Activated naive CD8-positive, alpha-beta T cell treated with anti-CD3 and anti-CD28 coated beads, Interleukin-2, amount 50 U/mL, for 16 hours (primary cell): ENCODE data around the gene COX4I2.
"Not testable (repeated sequence)": the region's sequence is repeated elsewhere in the genome, so short reads cannot be mapped to it uniquely, and the experiment has no call there.

Experiments used
- DNase-seq: peaks from one replicate; pipeline ENCODE4 v3.0.0-alpha.2; 2020; ENCODE audit warnings: low read depth, low spot score

The COX4I2 gene

GRCh38 chr20:31653561-31653960 is 15.8 kb downstream of the COX4I2 start:
- DNase-seq, result no peak

- no peak for DNase-seq
Observed at GRCh38 chr20:31654534-31654933, 16.8 kb downstream of the COX4I2 start.

DNA sequence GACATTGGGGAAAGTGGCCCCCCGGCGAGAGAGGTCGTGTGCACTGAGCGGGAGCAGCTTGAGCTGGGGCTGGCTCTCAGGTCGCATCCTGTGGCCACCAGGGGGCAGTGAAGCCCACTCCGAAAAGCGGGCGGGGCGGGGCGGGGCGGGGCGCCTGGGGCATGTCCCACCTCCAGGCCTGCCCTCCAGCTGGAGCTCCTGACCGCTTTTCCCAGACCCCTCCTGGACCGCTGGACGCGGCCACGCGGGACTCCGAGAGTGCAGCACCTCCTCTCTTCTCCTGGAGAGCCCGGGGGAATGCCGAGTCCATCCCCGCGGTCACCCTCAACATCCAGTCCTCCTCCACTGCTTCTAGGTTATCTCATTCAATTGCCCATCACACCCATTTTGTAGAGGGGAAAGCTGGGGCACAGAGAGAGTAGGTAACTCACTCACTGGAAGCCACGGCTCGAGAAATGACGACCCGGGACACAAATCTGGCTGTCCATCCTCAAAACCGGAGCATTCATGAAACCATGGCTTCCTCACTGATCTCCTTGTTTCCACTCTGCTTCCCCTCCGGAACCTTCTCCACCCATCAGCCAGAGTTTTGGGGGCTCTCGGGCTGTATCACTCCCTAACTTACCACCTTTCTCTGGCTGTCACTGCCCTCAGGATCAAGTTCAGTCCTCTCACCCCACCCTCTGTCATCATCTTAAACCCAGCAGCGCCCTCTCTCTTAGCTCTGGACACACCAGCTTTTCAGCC is 24.1 kb downstream of the COX4I2 start:
- DNase-seq, result peak; percentile 49

GRCh38 chr20:31662372-31662854 is 24.7 kb downstream of the COX4I2 start:
- no peak for DNase-seq

GRCh38 chr20:31663524-31663837 is 25.8 kb downstream of the COX4I2 start:
- no peak for DNase-seq

DNA sequence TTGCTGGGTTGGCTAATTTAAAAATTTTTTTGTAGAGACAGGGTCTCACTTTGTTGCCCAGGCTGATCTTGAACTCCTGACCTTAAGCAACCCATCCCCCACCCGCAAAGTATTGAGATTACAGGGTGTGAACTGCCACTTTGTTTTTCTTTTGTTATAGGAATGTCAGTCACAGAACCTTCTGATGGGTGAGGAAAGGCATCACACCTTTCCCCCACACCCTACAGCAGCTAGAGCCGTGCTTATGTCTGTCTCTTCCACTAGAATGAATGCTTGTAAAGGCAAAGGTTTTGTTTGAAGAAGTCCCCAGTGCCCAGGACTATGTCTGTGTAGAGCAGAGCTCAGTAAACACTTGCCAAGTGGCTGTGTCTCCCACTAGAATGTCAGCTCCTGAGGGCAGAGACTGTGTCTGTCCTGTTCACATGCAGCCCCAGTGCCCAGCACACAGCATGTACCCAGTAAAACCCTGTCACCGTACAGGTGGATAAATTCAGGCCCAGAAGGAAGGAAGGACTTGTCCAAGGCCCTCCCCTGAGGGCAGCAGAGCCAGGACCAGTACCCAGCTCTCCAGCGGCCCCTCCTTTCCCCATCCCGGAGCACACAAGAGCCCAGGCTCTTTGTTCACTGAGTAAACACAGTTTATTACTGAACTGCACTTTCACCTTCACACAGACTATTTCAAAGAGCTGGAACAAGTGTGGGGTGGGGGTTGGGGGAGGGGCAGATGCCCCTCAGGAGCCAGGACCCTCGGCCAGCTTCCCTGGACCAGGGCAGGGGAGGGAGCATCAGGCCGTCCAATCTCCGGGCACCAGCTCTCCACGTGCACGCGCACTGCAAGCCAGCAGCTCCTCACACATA is 26.4 kb downstream of the COX4I2 start:
- no peak for DNase-seq

- DNase-seq, result no peak
Observed at GRCh38 chr20:31664696-31665354, 27.1 kb downstream of the COX4I2 start.

- DNase-seq, result no peak
Observed at GRCh38 chr20:31665753-31666152, 28.0 kb downstream of the COX4I2 start.

DNA sequence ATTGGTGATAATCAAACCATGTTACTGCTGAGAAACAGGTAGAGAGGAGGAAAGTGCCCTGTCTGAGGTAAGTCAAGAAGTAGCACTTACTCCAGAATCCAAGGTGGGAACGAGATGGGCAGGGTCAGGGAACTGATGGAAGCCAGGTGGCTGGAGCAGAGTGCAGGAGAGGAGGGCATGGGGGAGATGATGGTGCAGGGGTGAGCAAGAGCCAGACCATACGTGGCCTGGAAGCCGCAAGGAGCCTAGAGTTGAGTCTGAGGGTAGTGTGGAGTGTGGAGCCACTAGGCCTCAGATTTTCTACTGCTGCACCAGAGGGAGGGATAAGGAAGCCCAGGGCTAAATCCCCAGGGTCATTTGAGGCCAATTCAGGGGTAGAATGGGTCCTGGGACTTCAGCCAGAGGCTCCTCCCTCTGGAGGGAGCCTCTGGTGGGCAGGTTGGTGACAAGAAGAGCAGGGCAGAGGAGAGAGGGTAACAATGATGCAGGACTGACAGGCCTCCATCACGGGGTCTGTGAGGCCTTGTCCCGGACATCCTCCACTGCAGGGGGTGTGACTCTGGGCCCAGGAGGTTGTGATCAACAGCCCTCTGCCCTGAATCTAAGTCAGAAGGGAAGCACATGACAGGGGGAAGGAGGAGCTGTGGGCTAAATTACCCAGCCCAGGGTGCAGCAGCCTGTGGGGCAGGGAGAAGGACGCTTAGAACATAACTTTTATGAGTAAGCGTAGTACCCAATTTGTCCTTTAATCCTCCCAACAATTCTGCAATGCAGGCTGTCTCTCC is 28.7 kb downstream of the COX4I2 start:
- DNase-seq, result no peak

DNA sequence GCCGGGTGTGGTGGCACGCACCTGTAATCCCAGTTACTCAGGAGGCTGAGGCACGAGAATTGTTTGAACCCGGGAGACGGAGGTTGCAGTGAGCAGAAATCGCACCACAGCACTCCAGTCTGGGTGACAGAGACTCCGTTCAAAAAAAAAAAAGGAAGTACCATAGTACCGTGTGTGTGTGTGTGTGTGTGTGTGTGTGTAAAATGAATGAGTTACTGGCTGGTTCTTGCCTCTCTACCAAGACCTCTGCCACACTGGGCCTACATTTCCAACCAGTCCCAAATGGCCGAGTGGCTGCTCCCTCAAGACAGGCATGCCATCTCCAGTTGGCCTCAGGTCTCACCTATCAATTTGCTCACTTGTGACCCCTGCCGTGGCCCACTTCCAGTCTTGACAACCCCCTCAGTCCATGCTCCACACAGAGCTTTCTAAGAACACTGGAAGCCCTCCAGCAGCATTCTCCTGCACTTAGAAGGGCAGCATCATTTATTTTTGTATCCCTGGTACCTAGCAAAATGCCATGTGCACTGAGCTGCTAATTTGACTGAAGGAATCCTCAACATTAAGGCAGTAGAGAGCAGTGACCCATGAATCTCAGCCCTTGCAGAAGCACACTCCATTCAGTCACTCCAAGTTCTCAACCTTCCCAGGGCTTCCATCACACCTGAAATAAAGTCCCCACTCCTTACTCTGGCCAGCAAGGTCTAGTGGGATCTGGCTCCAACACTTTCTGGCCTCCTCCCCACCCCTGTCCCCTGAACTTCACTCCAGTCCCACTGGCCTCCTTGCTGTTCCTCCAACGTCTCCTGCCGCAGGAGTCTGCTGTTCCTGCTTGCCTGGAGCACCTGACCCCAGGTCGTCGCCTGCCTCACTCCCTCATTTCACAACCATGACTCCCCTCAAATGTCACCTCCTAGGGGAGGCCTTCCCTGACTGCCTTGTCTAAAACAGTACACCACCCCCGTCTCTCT is 29.9 kb downstream of the COX4I2 start:
- DNase-seq, result no peak

- DNase-seq, result not testable (repeated sequence)
Observed at GRCh38 chr20:31668944-31669343, 31.2 kb downstream of the COX4I2 start.

DNA sequence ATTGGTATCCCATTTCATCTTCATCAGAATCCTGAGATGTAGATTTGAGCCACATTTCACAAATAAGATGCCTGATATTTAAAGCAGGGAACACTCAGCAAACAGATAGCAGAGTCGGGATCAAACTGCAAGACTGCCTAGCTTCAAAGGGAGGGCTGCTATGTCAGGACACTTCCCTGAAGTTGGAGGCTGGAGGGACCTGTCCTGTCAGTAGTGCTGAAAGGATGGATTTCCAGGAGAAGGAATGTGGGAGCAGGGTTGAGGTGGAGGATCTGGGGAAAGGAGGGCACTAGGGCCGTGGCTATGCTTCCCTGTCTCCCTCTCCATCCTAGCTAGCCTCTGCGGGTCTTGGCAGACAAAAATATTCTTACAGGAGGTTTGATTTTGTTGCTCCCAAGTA is 32.2 kb downstream of the COX4I2 start:
- DNase-seq, result no peak

DNA sequence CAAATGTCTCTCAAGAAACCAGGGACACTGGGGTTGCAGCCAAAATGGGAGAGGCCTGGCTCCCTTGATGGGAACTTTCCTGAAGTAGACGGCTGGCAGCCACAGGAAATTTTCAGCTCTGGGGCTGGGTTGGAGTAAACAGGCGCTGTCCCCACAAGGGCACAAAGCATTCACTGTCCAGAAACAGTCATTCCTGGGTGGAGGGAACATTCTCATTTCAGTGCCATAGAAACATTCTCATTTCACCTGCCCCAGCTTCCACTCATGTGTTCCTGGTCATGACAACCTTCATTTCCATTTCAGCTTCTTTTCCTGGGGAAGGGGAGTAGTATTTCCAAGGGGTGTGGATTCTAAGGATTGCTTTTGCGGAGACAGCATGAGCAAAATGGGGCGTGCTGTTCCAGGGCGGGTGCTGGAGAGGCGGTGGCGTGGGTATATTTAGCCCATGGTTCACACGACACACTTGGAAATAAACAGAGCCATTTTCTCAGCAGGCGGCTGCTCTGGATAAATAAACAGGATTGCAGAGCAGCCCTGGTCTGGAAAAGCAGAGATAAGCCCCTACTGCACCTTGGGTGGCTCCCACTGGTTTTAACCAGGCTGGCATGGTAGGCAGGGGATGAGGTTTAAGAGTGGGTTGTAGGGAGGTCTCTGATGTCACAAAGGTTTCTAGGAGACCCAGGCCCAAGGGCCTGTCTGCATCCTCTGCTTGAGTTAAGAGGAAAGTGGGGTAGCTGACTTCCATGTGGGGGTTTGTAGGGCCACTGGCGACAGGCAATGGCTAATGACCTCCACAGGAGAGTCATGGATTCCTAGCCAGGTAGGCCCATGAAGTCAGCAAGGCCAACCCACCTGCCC is 32.9 kb downstream of the COX4I2 start:
- no peak for DNase-seq

- DNase-seq, result no peak
Observed at GRCh38 chr20:31671324-31671723, 33.6 kb downstream of the COX4I2 start.

DNA sequence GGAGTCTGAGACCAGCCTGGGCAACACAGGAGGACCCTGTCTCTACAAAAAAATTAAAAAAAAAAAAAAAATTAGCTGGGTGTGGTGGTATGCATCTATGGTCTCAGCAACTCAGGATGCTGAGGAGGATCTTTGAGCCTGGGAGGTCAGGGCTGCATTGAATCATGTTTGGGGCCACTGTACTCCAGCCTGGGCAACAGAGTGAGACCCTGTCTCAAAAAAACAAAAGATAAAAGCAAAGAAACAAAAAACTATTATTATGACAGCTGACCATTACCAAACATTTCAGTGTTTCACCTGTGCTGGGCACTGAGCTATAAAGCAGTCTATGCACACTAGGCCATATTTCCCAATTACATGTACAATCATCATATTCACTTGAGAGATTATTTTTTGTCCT is 35.7 kb downstream of the COX4I2 start:
- no peak for DNase-seq

DNA sequence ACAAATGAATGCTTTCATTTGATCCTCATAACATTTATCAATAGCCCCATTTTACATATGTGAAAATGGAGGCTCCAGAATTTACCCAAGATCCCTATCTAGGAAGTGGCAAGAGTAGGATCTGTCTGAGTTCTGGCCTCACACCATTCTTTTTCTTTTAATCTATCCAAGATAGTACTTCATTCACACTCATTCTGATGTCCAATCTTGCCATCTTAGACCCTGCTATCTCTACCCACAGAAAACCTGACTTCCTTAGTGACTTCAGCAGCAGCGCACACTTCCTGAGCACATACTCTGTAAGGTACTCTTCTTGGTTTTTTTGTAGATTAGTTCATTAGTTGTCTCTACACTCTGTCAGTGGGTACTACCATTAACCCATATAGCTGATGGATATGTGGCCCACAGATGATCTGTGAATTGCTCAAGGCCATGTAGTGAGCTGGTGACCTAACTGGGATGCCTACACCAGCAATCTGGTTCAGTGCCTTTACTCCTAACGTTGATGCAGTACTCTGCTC is 36.3 kb downstream of the COX4I2 start:
- no peak for DNase-seq

- peak; percentile 12 for DNase-seq
Observed at GRCh38 chr20:31674895-31675827, 37.4 kb downstream of the COX4I2 start.
